Stimulated activated CD8-positive, alpha-beta memory T cell treated with anti-CD3 and anti-CD28 coated beads, Interleukin-12 subunit alpha, Interleukin-12 subunit beta, amount 100 ng/mL, for 4 hours (primary cell): ENCODE data around the gene COLEC12.

Experiments
- DNase-seq: peaks from one replicate; pipeline ENCODE4 v3.0.0-alpha.2; 2020; ENCODE audit warnings: low read depth

Gene COLEC12

DNA sequence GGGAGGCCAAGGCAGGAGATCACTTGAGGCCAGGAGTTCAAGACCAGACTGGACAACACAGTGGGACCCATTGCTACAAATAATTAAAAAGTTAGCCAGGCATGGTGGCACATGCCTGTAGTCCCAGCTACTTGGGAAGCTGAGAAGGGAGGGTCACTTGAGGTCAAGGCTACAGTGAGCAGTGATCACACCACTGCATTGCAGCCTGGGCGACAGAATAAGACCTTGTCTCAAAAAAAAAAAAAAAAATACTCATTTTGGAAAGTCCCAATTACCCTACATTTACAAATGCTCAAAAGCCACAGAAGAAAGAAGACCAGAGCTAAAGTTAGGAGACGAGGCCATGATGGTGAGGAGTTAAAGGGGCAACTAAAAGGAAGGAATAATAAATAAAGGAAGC lies 61.9 kb downstream of the COLEC12 start:
- DNase-seq, result no peak

GRCh38 chr18:435940-436339 lies 64.6 kb downstream of the COLEC12 start:
- DNase-seq, result no peak

- DNase-seq, result no peak
Observed at GRCh38 chr18:434410-434809, 66.1 kb downstream of the COLEC12 start.

DNA sequence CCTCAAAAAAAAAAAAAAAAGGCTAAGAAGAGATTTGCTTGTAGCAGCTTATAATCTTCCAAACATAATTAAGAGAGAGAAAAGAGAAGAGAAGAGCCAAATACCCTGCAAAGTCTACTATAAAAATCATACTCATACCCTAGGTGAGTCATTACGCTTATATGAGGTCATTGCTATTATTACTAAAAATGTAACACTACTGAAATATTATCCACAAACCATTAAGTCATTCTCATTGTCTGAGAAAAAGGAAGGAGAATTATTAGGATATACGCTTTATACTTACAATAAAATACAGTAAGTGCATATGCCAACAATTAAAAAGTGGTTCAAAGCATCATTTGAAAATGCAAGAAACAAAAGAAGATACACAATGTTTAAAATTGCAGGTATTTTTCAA lies 66.5 kb downstream of the COLEC12 start:
- no peak for DNase-seq

DNA sequence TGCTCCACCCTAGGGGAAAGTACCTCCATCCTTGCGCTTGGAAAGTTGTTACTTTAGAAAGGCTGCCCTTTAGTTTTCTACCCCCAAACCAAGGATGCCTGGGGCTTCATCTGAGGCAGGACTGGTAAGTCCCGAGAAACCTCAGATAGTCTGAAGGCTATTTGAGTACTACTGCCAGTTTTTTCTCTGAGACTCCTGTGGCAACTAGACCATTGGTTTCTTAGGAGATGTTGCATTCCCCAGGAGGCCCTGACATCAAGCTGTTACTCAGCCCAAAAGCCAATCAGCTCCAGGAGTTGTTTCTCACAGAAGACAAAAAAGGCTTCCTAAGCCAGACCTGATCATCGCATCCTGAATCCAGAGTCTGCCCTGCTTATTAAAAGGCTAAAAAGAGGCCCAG lies 67.2 kb downstream of the COLEC12 start:
- DNase-seq, result no peak

DNA sequence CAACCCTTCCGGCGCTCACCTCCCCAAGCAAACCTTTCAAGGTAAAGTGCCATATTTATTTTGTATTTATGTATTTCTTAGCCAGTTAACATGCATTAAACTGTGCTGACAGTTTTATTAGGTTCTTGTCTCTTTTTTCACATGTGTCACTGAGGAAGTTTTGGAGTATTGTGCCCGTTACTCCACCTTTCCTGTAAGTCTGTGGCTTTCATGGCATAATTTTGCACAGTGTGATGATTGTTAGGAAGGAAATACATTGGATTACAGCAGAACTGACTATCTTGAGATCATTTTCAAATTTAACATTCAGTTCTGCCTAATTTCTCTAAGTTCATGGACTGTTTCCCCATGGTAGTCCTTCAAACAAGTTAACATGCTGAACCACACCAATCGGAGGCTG lies 67.7 kb downstream of the COLEC12 start:
- no peak for DNase-seq

- no peak for DNase-seq
Observed at GRCh38 chr18:429030-429429, 71.5 kb downstream of the COLEC12 start.

GRCh38 chr18:427005-427404 lies 73.5 kb downstream of the COLEC12 start:
- DNase-seq, result no peak

- no peak for DNase-seq
Observed at GRCh38 chr18:425106-425745, 75.3 kb downstream of the COLEC12 start.

- DNase-seq, result no peak
Observed at GRCh38 chr18:424668-425067, 75.8 kb downstream of the COLEC12 start.

DNA sequence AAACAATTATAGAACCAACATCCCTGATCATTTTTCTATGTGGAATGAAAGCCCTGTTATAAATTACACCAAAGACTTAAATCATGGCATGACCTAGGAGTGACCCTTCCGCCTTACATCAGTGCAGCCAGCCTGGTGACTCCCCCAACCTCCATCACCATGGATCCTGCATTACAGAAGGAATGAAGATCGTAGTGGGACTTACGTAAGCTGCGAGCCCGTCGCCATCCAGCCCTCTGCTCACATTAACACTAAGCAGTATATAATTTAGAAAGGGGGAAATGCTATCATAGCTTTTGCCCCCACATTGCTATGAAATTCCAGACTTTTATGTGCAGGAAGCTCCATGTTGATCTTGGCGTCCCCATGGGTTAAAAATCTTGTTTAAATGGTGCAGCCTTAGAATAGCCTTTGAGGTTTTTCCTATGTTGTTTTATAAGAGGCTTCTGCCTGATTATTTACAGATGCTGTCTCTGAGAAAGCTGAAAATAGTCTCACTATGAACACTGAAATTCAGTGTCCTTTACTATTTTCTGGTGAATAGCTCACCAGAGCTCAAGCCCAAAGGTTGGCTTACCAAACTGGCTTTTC lies 76.3 kb downstream of the COLEC12 start:
- DNase-seq, result no peak

DNA sequence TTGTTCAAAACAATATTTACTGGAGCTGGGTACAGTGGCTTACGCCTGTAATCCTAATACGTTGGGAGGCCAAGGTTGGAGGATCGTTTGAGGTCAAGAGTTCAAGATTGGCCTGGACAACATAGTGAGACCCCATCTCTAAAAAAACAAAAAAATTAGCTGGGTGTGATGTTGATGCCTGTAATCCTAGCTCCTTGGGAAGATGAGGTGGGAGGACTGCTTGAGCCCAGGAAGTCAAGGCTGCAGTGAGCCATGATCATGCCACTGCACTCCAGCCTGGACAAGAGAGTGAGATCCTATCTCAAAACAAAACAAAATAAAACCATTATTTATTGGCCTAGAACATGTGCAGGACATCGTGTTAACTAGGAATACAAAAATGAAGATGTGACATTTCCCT lies 77.5 kb downstream of the COLEC12 start:
- no peak for DNase-seq

DNA sequence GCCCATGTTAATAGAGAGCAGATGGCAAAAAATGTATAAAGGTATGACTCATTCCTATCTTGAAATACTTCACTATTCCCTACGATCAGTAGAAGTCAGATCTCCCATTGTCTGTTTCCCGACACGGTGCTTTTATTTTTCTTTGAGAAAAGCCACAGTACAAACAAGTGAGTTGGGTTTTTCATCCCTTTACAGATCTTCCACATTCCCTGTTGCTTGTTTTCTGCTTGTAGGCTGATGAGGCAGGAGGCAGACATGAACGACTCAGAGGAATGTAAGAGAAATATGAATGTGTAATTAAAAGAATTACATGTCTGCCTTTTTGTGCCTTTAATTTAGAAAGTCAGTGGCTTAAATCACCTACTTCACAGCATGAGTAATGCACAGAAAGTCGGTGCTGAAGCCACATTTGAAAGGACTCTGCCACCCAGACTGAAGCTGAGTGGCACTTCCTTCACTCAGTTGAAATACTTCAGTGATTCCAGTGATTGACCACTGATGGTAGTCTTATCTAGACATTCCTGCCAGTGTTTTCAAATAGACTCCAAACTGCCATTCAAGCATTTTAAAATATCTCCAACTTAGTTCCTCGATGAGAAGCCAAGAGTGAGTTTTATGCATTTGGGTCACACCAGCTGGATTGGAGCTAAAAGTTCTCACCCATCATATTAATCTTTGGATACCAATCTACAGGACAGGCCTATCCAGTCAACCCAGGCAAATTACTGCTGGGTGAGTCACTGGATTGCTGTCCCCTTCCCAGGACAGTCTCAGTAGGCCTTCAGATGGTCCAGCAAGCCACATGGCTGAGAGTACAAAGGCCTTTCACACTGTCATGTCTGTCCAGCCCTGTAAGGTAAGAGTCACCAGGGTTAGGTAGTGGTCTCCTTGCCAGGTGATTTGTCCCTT lies 79.0 kb downstream of the COLEC12 start:
- DNase-seq, result no peak

GRCh38 chr18:420661-421246 lies 79.7 kb downstream of the COLEC12 start:
- no peak for DNase-seq

- DNase-seq, result no peak
Observed at GRCh38 chr18:419541-420175, 80.8 kb downstream of the COLEC12 start.

- no peak for DNase-seq
Observed at GRCh38 chr18:417495-417894, 83.0 kb downstream of the COLEC12 start.

GRCh38 chr18:416930-417329 lies 83.6 kb downstream of the COLEC12 start:
- DNase-seq, result no peak

DNA sequence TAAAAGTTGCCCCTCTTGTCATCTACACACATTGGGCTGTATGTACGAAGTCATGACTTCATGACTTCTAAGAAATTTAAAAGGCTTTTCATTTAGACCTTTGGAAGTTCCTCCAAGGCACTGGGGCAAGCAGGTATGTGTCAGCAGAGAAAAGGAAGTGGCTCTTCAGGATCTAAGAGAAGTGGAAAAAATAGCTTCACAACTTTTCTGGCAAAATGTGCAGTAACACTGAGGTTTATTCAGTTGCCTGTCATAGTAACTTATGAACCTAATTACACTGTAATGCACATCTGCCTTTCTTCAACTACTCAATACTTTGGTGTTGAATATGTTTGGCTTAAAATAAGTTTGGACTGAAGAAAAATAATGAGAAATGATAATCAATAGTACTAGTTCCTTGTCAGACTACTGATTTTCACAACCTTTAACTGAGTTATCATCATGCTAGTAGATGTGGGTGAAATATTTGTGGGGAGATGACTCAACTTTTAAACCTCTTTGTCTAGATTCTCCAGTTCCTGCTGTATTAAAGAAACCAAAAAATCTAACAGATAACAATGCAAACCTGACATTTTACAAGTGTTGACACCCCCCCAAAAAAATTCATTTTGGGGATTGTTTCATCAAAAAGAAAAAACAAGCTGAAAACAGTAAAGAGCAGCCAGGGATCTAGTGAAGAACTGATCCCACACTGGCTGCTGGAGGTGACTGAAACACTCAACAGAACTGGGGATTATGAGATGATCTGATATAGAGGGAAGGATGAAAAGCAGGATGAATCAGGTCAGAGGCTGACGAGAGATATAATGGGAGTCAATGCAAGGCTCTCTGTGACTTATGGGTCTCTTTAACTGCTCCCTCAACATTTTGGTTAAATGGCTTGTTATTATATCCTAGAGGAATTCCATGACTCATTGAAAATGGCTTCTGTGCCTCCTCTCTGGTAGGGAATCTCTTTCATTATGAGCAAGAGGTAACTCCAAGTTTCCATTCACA lies 84.6 kb downstream of the COLEC12 start:
- no peak for DNase-seq

DNA sequence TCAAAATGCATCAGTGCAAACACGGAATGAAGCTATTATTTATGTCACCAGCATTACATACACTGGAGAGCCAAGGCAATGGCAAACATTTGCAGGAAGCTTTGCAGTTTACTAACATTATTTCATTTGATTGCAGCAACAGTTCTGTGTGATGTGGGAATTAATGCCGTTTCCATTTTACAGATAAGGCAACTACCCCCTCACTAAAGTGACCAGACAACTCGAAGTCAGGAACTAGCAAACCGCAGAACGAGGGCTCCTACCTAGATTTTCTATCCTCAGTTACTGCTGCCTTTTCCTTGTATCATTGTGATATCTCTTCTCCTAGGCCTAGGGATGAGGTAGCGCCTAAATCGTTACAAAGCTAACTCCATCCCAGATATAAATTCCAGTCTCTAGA lies 85.5 kb downstream of the COLEC12 start:
- DNase-seq, result no peak

DNA sequence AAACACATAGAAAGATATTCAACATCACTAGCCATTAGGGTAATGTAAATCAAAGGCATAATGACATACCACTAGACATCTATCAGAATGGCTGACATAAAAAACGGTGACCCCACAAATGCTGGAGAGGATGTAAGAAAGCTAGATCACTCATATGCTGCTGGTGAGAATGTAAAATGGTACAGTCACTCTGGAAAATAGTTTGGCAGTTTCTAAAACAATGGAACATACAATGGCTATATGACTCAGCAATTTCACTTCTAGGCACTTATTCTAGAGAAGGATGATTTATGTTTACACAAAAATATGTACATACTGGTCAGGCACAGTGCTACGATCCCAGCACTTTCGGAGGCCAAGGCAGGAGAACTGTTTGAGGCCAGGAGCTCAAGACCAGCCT lies 87.3 kb downstream of the COLEC12 start:
- no peak for DNase-seq

- DNase-seq, result no peak
Observed at GRCh38 chr18:410047-410455, 90.5 kb downstream of the COLEC12 start.
